Measurements from ENCODE around the gene KLHL26.

- TF ChIP-seq CTCF (IDR thresholded peaks at IDR 0.05) (no peak), POLR2AphosphoS5 (IDR thresholded peaks at IDR 0.05) (no peak), POLR2A (IDR thresholded peaks at IDR 0.05) (no peak)
Observed at GRCh38 chr19:18672044-18672451, 35.2 kb downstream of the KLHL26 start.
